DND-41 (cell line): ENCODE data around the gene PAFAH1B2.

Experiments used
- ATAC-seq: fragments of 200-7000 bp; cut with Tn5 transposase; 3 replicates; pipeline ENCODE4 v1.9.1; 2021; ENCODE audit warnings: low read depth; ENCODE audit not compliant: insufficient read depth
- DNase-seq: peaks from one replicate; pipeline ENCODE4 v3.0.0-alpha.2; 2020
- H2AFZ ChIP-seq: 2 replicates; pipeline ENCODE4 v1.6.0; 2012; ENCODE audit warnings: low read depth, low read length
- H3K27ac ChIP-seq: 2 replicates; pipeline ENCODE4 v1.5.1; 2012; ENCODE audit warnings: low read length, inconsistent platforms
- H3K27me3 ChIP-seq: fragments of 200-600 bp; sonication (generic); 2 replicates; pipeline ENCODE4 v1.6.0; 2012; ENCODE audit warnings: low read length, mild to moderate bottlenecking, inconsistent platforms; ENCODE audit not compliant: insufficient read depth, poor library complexity
- H3K36me3 ChIP-seq: 2 replicates; pipeline ENCODE4 v1.5.1; 2012; ENCODE audit warnings: low read length, inconsistent platforms; ENCODE audit not compliant: insufficient read depth
- H3K4me1 ChIP-seq: 2 replicates; pipeline ENCODE4 v1.5.1; 2012; ENCODE audit warnings: mild to moderate bottlenecking, low read length; ENCODE audit not compliant: insufficient read depth
- H3K4me2 ChIP-seq: 2 replicates; pipeline ENCODE4 v1.6.0; 2012; ENCODE audit warnings: mild to moderate bottlenecking, moderate library complexity, low read length, inconsistent platforms; ENCODE audit not compliant: insufficient read depth
- H3K4me3 ChIP-seq, 2 experiments: fragments of 200-600 bp in 1 of 2; shearing (Covaris generic) in 1 of 2; 2 replicates each; pipeline ENCODE4 v1.5.1; 2012 to 2016; ENCODE audit warnings: inconsistent platforms in 2 of 2, low read length in 2 of 2, mild to moderate bottlenecking in 2 of 2, low read depth in 1 of 2, moderate library complexity in 1 of 2
- H3K79me2 ChIP-seq: 2 replicates; pipeline ENCODE4 v1.6.0; 2012; ENCODE audit warnings: low read length, inconsistent platforms; ENCODE audit not compliant: insufficient read depth
- H3K9ac ChIP-seq: 2 replicates; pipeline ENCODE4 v1.6.0; 2012; ENCODE audit warnings: low read depth, mild to moderate bottlenecking, inconsistent platforms, low read length, moderate library complexity
- H3K9me3 ChIP-seq: 2 replicates; pipeline ENCODE4 v1.5.1; 2012; ENCODE audit warnings: low read length, moderate library complexity, mild to moderate bottlenecking, inconsistent platforms; ENCODE audit not compliant: insufficient read depth, severe bottlenecking
- H4K20me1 ChIP-seq: 2 replicates; pipeline ENCODE4 v1.6.0; 2012; ENCODE audit warnings: low read length; ENCODE audit not compliant: insufficient read depth
- EZH2 ChIP-seq: IDR thresholded peaks from 3 replicates; pipeline ENCODE4 v1.6.1; 2012; ENCODE audit warnings: borderline replicate concordance, low read depth, mild to moderate bottlenecking, moderate library complexity, low read length, inconsistent platforms; ENCODE audit not compliant: severe bottlenecking
- TF ChIP-seq, protein P1 (sequence below): IDR thresholded peaks from 2 replicates; pipeline ENCODE4 v1.5.1; 2012; ENCODE audit warnings: borderline replicate concordance, low read length, moderate library complexity, mild to moderate bottlenecking; ENCODE audit not compliant: poor library complexity, severe bottlenecking; ENCODE audit errors: extremely low read depth

Gene PAFAH1B2

DNA sequence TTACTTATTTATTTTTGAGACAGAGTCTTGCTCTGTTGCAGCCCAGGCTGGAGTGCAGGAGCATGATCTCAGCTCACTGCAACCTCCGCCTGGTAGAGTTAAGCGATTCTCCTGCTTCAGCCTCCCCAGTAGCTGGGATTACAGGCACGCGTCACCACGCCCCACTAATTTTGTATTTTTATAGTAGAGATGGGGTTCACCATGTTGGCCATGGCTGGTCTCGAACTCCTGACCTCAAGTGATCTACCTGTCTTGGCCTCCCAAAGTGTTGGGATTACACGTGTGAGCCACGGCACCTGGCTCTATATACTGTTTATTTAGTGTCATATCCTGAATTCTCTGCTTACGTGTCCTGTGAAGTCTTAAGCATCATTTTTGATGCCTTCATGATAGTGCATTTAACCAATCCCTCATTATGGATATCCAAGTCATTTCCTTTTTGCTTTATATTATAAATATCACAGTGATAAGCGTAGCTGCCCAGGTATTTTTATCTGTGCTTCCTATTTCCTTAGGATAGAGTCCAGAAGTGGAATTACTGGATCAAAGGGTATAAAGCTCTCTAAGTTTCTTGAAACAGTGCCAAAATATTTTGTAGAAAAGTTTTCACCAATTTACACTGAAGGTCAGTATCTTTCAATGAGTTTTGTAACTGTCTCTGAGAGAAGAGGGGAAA, 33.6 kb downstream of the PAFAH1B2 start:
- Histone ChIP-seq H3K27ac (peak overlapping the region; percentile 86), H3K79me2 (no peaks in the 10 kb centered on the region), H3K9me3 (no peaks in the 10 kb centered on the region), H3K4me2 (peak overlapping the region; percentile 95), H3K27me3 (no peaks in the 10 kb centered on the region), H3K36me3 (peaks cover 12% of the 10 kb centered on the region), H2AFZ (peak overlapping the region; percentile 94), H3K9ac (peak overlapping the region; percentile 60), H3K4me3 (peak overlapping the region in 1 of 2 experiments; percentile 81; a peak in 3 of 4 replicates), H3K4me1 (peaks cover 38% of the 10 kb centered on the region), H4K20me1 (0 out of 2 replicates have a peak, but pooled peaks cover 7% of the 10 kb centered on the region)
- DNase-seq = no peak
- ATAC-seq = no peak
- TF ChIP-seq, protein P1, sequence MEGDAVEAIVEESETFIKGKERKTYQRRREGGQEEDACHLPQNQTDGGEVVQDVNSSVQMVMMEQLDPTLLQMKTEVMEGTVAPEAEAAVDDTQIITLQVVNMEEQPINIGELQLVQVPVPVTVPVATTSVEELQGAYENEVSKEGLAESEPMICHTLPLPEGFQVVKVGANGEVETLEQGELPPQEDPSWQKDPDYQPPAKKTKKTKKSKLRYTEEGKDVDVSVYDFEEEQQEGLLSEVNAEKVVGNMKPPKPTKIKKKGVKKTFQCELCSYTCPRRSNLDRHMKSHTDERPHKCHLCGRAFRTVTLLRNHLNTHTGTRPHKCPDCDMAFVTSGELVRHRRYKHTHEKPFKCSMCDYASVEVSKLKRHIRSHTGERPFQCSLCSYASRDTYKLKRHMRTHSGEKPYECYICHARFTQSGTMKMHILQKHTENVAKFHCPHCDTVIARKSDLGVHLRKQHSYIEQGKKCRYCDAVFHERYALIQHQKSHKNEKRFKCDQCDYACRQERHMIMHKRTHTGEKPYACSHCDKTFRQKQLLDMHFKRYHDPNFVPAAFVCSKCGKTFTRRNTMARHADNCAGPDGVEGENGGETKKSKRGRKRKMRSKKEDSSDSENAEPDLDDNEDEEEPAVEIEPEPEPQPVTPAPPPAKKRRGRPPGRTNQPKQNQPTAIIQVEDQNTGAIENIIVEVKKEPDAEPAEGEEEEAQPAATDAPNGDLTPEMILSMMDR = no peak
- TF ChIP-seq EZH2 = no peak

DNA sequence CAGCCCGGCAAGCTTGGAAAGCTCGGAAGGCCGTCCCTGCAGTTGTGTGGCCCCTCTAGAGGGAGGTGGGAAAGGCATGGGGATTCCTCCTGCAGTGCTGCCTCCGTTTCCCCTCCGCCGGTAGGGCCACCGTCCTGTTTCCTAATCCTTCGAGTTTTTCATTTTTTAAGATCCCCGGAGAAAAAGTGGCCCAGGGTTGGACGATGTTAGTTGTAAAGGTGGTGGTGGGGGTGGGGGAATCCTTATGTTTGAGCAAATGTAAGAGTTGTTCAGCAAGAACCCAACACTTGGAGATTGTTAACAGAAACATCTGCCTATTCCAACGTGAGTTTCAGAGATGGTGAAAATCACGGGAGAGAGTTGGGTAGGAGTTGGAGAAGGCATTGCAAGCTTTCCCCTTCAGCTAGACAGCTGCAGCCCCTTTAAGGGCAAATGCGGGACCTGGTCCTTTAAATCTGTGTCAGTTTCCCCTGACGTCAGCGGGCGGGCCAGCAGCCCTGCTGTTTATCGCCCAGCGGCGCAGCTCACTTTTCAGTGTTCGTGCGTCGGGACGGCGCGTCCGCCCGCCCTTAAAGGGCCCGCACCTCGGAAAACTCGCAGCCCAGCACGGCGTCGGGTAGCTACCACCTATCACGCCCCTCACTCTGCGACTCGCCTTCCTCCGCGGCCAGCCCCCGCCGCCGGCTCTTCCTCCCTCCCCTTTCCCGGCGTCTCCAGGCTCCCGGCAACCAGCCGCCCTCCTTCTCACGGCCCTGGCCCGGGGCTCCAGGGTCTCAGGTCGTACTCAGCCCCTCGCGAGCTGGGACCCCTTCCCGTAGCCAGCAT, 34.3 kb downstream of the PAFAH1B2 start, which contains the start of gene SIDT2:
Gene SIDT2, plus strand, starts transcription at position 534 of the 825 bp plus-strand sequence. CDS start 521 bp downstream, outside the sequence.
- Histone ChIP-seq H3K79me2 (no peaks in the 10 kb centered on the region), H3K9me3 (no peaks in the 10 kb centered on the region), H3K27me3 (no peaks in the 10 kb centered on the region), H3K4me3 (peak within 1 kb of the TSS; percentile 37 to 81), H2AFZ (peak within 1 kb of the TSS; percentile 94), H3K4me2 (peak within 1 kb of the TSS; percentile 95), H3K9ac (peak within 1 kb of the TSS; percentile 60), H3K27ac (peak within 1 kb of the TSS; percentile 86), H3K4me1 (peaks cover 38% of the 10 kb centered on the region), H4K20me1 (0 out of 2 replicates have a peak, but pooled peaks cover 7% of the 10 kb centered on the region), H3K36me3 (peaks cover 14% of the 10 kb centered on the region)
- DNase-seq (peak; percentile 93), ATAC-seq (peak; percentile 95)
- TF ChIP-seq, protein P1 = no peak
- no peak for TF ChIP-seq EZH2

DNA sequence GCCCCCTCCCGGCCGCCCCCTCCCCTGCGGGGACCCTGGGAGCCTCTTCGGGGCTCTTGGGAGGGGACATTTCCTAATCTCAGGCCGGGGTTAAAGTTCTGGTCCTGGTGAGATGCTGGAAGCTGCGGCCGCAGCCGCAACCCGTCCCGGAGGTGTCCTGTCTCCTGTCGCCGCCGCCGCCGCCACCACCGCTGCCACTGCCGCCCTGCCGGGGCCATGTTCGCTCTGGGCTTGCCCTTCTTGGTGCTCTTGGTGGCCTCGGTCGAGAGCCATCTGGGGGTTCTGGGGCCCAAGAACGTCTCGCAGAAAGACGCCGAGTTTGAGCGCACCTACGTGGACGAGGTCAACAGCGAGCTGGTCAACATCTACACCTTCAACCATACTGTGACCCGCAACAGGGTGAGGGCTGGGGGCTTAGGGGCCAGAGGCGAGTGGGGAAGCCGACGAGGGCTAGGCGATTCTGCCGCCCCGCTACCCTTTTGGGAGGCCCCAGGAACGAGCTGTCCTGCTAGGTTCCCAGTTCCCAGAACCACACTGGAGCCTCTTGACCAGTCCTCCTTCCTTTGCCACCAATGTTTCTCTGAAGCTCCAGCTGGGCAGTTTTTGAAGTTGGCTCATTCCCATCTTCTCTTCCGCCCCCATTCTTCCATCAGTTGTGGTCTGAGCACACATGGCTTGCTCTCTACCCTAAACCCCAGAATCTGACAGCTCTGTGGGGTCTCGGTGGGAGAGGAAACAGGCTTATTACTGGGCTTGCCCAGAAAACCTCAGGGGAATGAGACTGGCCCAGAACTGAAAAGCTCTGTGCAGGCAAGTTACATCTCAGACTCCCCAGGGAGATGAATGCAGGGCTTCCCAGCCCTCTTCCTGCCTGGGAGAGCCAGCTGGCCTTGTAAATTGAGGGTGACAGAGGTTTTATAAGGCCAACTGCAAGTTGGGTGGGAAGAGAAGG, 35.2 kb downstream of the PAFAH1B2 start:
- Histone ChIP-seq H3K36me3 (peaks cover 14% of the 10 kb centered on the region), H3K27ac (peak overlapping the region; percentile 82), H2AFZ (peak overlapping the region; percentile 94), H3K4me3 (peak overlapping the region; percentile 37 to 81), H4K20me1 (peaks cover 7% of the 10 kb centered on the region; the same call in 1 of the 2 replicates), H3K9me3 (no peaks in the 10 kb centered on the region), H3K4me2 (peak overlapping the region; percentile 95), H3K27me3 (no peaks in the 10 kb centered on the region), H3K4me1 (peaks cover 38% of the 10 kb centered on the region), H3K9ac (peak overlapping the region; percentile 60), H3K79me2 (no peaks in the 10 kb centered on the region)
- ATAC-seq (peak; percentile 36), DNase-seq (peak; percentile 69)
- no peak for TF ChIP-seq EZH2
- TF ChIP-seq, protein P1 = no peak
